Hypothalamus (tissue), 51 donors: ENCODE measurements around the gene KRTAP9-7.
"Not testable (repeated sequence)": the region's sequence is repeated elsewhere in the genome, so short reads cannot be mapped to it uniquely, and the experiment has no call there.

Experiments
- DNase-seq, 51 donors: peaks; one replicate each; lab custom pipeline; 2025; lab: John Stamatoyannopoulos, UW

The KRTAP9-7 gene

GRCh38 chr17:41275648-41276190 lies at the start of gene KRTAP9-7:
Gene KRTAP9-7 (plus strand): TSS chr17:41275698. CDS start chr17:41275698, 0 bp downstream.
- DNase-seq = not testable (repeated sequence)

GRCh38 chr17:41226051-41226450 lies 49.4 kb upstream of the KRTAP9-7 start:
- DNase-seq = no peak

GRCh38 chr17:41226598-41227095 lies 48.9 kb upstream of the KRTAP9-7 start, which contains the start of gene KRTAP9-2:
Gene KRTAP9-2 (plus strand): TSS chr17:41226648. CDS start chr17:41226655, 7 bp downstream.
- DNase-seq = not testable (repeated sequence)

GRCh38 chr17:41230094-41230493 lies 45.4 kb upstream of the KRTAP9-7 start:
- DNase-seq = no peak

GRCh38 chr17:41231731-41232130 lies 43.8 kb upstream of the KRTAP9-7 start:
- no peak for DNase-seq

- not testable (repeated sequence) for DNase-seq
These were observed 42.9 kb upstream of the KRTAP9-7 start, which contains the start of gene KRTAP9-3 for GRCh38 chr17:41232399-41233105. Gene KRTAP9-3 (plus strand): TSS chr17:41232449. CDS start chr17:41232502, 53 bp downstream.

- DNase-seq = not testable (repeated sequence)
These were observed 38.4 kb upstream of the KRTAP9-7 start for GRCh38 chr17:41237116-41237515.

- DNase-seq = not testable (repeated sequence)
These were observed 37.5 kb upstream of the KRTAP9-7 start, which contains the start of gene KRTAP9-8 for GRCh38 chr17:41237949-41238437. Gene KRTAP9-8 (plus strand): TSS chr17:41237999. CDS start chr17:41238052, 53 bp downstream.

- not testable (repeated sequence) for DNase-seq
These were observed 28.3 kb upstream of the KRTAP9-7 start for GRCh38 chr17:41246995-41247787.

- DNase-seq = not testable (repeated sequence)
These were observed 25.8 kb upstream of the KRTAP9-7 start, which contains the start of gene KRTAP9-4 for GRCh38 chr17:41249637-41250240. Gene KRTAP9-4 (plus strand): TSS chr17:41249687. CDS start chr17:41249721, 34 bp downstream.

- no peak for DNase-seq
These were observed 24.2 kb upstream of the KRTAP9-7 start for GRCh38 chr17:41251261-41251660.

- DNase-seq = no peak
These were observed 20.6 kb upstream of the KRTAP9-7 start for GRCh38 chr17:41254861-41255260.

GRCh38 chr17:41255381-41256290 lies 19.9 kb upstream of the KRTAP9-7 start, which contains the start of gene KRTAP9-9:
Gene KRTAP9-9 (plus strand): TSS chr17:41255384.
- not testable (repeated sequence) for DNase-seq

GRCh38 chr17:41256291-41256685 lies 19.2 kb upstream of the KRTAP9-7 start:
- DNase-seq = no peak

GRCh38 chr17:41258406-41258805 lies 17.1 kb upstream of the KRTAP9-7 start:
- no peak for DNase-seq

GRCh38 chr17:41263212-41263611 lies 12.3 kb upstream of the KRTAP9-7 start:
- DNase-seq = no peak

GRCh38 chr17:41264599-41264998 lies 10.9 kb upstream of the KRTAP9-7 start:
- no peak for DNase-seq

GRCh38 chr17:41265078-41265477 lies 10.4 kb upstream of the KRTAP9-7 start, which contains the start of gene KRTAP9-6:
Gene KRTAP9-6 (plus strand): TSS chr17:41265378. CDS start chr17:41265378, 0 bp downstream.
- no peak for DNase-seq

GRCh38 chr17:41267711-41268110 lies 7.8 kb upstream of the KRTAP9-7 start:
- DNase-seq = no peak
